HCT116 (cell line): ENCODE data around the gene KIAA0319L. TPM values are rescaled to one million over a fixed set of nuclear protein-coding genes. Genes with fewer than 3 reads are reported as not detected.

Experiments used
- ATAC-seq: fragments of 200-7000 bp; cut with Tn5 transposase; 2 replicates; pipeline ENCODE4 v1.9.1; 2020; ENCODE audit warnings: mild to moderate bottlenecking, moderate library complexity
- BruUV-seq: library from RNA; stranded (reverse); fragments of 400-500 nt; replicated peaks from 2 replicates; lab custom pipeline; 2021; lab: Mats Ljungman, UMichigan
- CTCF ChIA-PET: fragments of 300-600 bp; sonication (Branson Sonifier 250); formaldehyde crosslinking; loops from one replicate; lab custom pipeline; 2021; ENCODE audit warnings: antibody characterized with exemption; lab: Charles Lee
- POLR2A ChIA-PET: fragments of 300-600, 350-600 bp; sonication (Branson Sonifier 250); formaldehyde crosslinking; loops from one replicate; lab custom pipeline; 2021; ENCODE audit warnings: antibody characterized with exemption; lab: Charles Lee
- RAD21 ChIA-PET, 2 experiments: fragments of 300-600 bp; sonication (Branson Sonifier 250); formaldehyde crosslinking; loops; one replicate each; lab custom pipeline; 2023; ENCODE audit warnings: low total read pairs in 2 of 2; ENCODE audit not compliant: uncharacterized antibody in 2 of 2, unreplicated experiment in 2 of 2, low non-redundant PET in 1 of 2; lab: Charles Lee
- DNase-seq: peaks from one replicate; pipeline ENCODE4 v3.0.0-alpha.2; 2010; ENCODE audit warnings: low read depth, low spot score
- H2AFZ ChIP-seq: fragments of 200-600 bp; shearing (Covaris generic), sonication (generic); 2 replicates; pipeline ENCODE4 v1.6.1; 2017; ENCODE audit warnings: low read depth, mixed run types, mixed read lengths, antibody characterized with exemption, low read length; ENCODE audit not compliant: poor library complexity, severe bottlenecking
- H3K27ac ChIP-seq: 2 replicates; pipeline ENCODE4 v1.5.1; 2012; ENCODE audit warnings: low read depth, low read length
- H3K27me3 ChIP-seq: fragments of 200-600 bp; sonication (generic); 2 replicates; pipeline ENCODE4 v1.6.1; 2016; ENCODE audit warnings: mixed run types, low read length, mixed read lengths; ENCODE audit not compliant: insufficient read depth
- H3K36me3 ChIP-seq, 2 experiments: fragments of 200-500 bp in 1 of 2; fragments of 200-600 bp in 1 of 2; sonication (Bioruptor generic) in 1 of 2; sonication (generic) in 1 of 2; 2 replicates each; pipeline versions ENCODE4 v1.5.1 to v1.6.1; 2014 to 2016; ENCODE audit warnings: low read length in 2 of 2, inconsistent platforms in 1 of 2, mixed read lengths in 1 of 2, mixed run types in 1 of 2; ENCODE audit not compliant: insufficient read depth in 2 of 2, control insufficient read depth in 1 of 2
- H3K4me1 ChIP-seq, 2 experiments: fragments of 200-600 bp in 1 of 2; sonication (generic) in 1 of 2; 2 replicates each; pipeline versions ENCODE4 v1.5.1 to v1.6.1; 2012 to 2017; ENCODE audit warnings: low read length in 2 of 2, inconsistent platforms in 1 of 2, mild to moderate bottlenecking in 1 of 2, mixed read lengths in 1 of 2, mixed run types in 1 of 2, moderate library complexity in 1 of 2; ENCODE audit not compliant: insufficient read depth in 2 of 2, control insufficient read depth in 1 of 2
- H3K4me2 ChIP-seq: fragments of 200-600 bp; sonication (generic); 2 replicates; pipeline ENCODE4 v1.6.1; 2017; ENCODE audit warnings: mixed run types, low read length, mixed read lengths
- H3K4me3 ChIP-seq, 2 experiments: fragments of 200-600 bp in 1 of 2; sonication (generic) in 1 of 2; replicated peaks in 1 of 2; 2 replicates each; pipeline ENCODE4 v1.5.1; 2011 to 2016; ENCODE audit warnings: low read length in 2 of 2, control low read depth in 1 of 2, low read depth in 1 of 2, mild to moderate bottlenecking in 1 of 2, mixed read lengths in 1 of 2, mixed run types in 1 of 2
- H3K79me2 ChIP-seq: fragments of 200-600 bp; sonication (generic); 2 replicates; pipeline ENCODE4 v1.6.1; 2017; ENCODE audit warnings: mild to moderate bottlenecking, mixed run types, low read length, moderate library complexity, mixed read lengths; ENCODE audit not compliant: insufficient read depth
- H3K9ac ChIP-seq: fragments of 200-600 bp; sonication (generic); 2 replicates; pipeline ENCODE4 v1.6.1; 2016; ENCODE audit warnings: low read length, mixed read lengths
- H3K9me2 ChIP-seq: fragments of 200-600 bp; sonication (generic), shearing (Covaris generic); 2 replicates; pipeline ENCODE4 v1.6.1; 2017; ENCODE audit warnings: mixed run types, mild to moderate bottlenecking, moderate library complexity; ENCODE audit not compliant: insufficient read depth
- H3K9me3 ChIP-seq, 2 experiments: fragments of 200-500 bp in 1 of 2; fragments of 200-600 bp in 1 of 2; sonication (Bioruptor generic) in 1 of 2; sonication (generic) in 1 of 2; 2 replicates each; pipeline ENCODE4 v1.6.1; 2014 to 2017; ENCODE audit warnings: low read length in 2 of 2, mixed read lengths in 2 of 2, inconsistent platforms in 1 of 2, low read depth in 1 of 2, mild to moderate bottlenecking in 1 of 2, mixed run types in 1 of 2, moderate library complexity in 1 of 2; ENCODE audit not compliant: control insufficient read depth in 1 of 2, insufficient read depth in 1 of 2
- H4K20me1 ChIP-seq: fragments of 200-600 bp; sonication (generic), shearing (Covaris generic); 2 replicates; pipeline ENCODE4 v1.6.1; 2017; ENCODE audit warnings: mixed run types, mild to moderate bottlenecking, moderate library complexity; ENCODE audit not compliant: insufficient read depth
- CBX3 ChIP-seq: IDR thresholded peaks from 2 replicates; pipeline ENCODE4 v1.6.1; 2012; ENCODE audit warnings: low read depth
- CEBPB ChIP-seq: IDR thresholded peaks from 2 replicates; pipeline ENCODE4 v1.6.1; 2012; ENCODE audit warnings: low read depth
- EGR1 ChIP-seq: IDR thresholded peaks from 2 replicates; pipeline ENCODE4 v1.6.1; 2012; ENCODE audit warnings: low read depth
- EZH2 ChIP-seq: fragments of 200-600 bp; sonication (generic); IDR thresholded peaks from 2 replicates; pipeline ENCODE4 v1.6.1; 2017; ENCODE audit warnings: antibody characterized with exemption, mixed run types
- JUND ChIP-seq: IDR thresholded peaks from 2 replicates; pipeline ENCODE4 v1.6.1; 2012
- MAX ChIP-seq: IDR thresholded peaks from 2 replicates; pipeline ENCODE4 v1.6.1; 2012
- SIN3A ChIP-seq: IDR thresholded peaks from 2 replicates; pipeline ENCODE4 v1.6.1; 2012; ENCODE audit warnings: low read depth
- TCF7L2 ChIP-seq: IDR thresholded peaks from 2 replicates; pipeline ENCODE4 v1.7.0; 2011; ENCODE audit warnings: borderline replicate concordance, inconsistent platforms; ENCODE audit not compliant: insufficient read depth, insufficient read length; ENCODE audit errors: extremely low read depth
- ZBTB33 ChIP-seq: IDR thresholded peaks from 2 replicates; pipeline ENCODE4 v1.6.1; 2011; ENCODE audit warnings: mild to moderate bottlenecking, low read length, moderate library complexity; ENCODE audit not compliant: insufficient replicate concordance; ENCODE audit errors: extremely low read depth
- ZNF274 ChIP-seq: fragments of 200-500 bp; sonication (Bioruptor generic); IDR thresholded peaks from 2 replicates; pipeline ENCODE4 v1.6.1; 2014; ENCODE audit warnings: mild to moderate bottlenecking, low read depth, low read length, inconsistent platforms
- intact Hi-C: fragments of 100-400 bp; cut with micrococcal nuclease; formaldehyde crosslinking; loops from 2 replicates; pipeline ENCODE4 v1.10.0; 2022
- total RNA-seq: library from RNA; stranded (reverse); gene quantifications from one replicate; pipeline ENCODE4 v1.2.1, GENCODE V29; 2021; ENCODE audit not compliant: unreplicated experiment
- TF ChIP-seq, protein P1 (sequence below): IDR thresholded peaks from 2 replicates; pipeline ENCODE4 v1.6.1; 2012

The KIAA0319L gene
- total RNA-seq, 1 experiment from 2014 or later, result 35.6 TPM

GRCh38 chr1:35428360-35428759 is 128.8 kb downstream of the KIAA0319L start:
- ChIA-PET RAD21 (no interaction called here), CTCF (interaction anchor here (0.7 kb wide), 1 partner anchor 23 kb away, joined by 3 read pairs; no protein-coding TSS in a partner anchor), POLR2A (no interaction called here)
- no peak for ATAC-seq
- Histone ChIP-seq H3K4me3 (no peak overlapping the region), H3K4me1 (no peaks in the 10 kb centered on the region), H3K27ac (no peak overlapping the region), H3K36me3 (0 out of 4 replicates have a peak, but pooled peaks cover 0 to 6% of the 10 kb centered on the region in 2 experiments), H4K20me1 (no peaks in the 10 kb centered on the region), H3K79me2 (no peaks in the 10 kb centered on the region), H3K9me3 (no peaks in the 10 kb centered on the region), H3K9me2 (no peaks in the 10 kb centered on the region), H3K4me2 (no peak overlapping the region), H3K27me3 (no peaks in the 10 kb centered on the region), H2AFZ (no peak overlapping the region), H3K9ac (no peak overlapping the region)
- BruUV-seq, result no TSS peak
- DNase-seq, result no peak
- intact Hi-C loops, result no loop called here
- TF ChIP-seq, protein P1, sequence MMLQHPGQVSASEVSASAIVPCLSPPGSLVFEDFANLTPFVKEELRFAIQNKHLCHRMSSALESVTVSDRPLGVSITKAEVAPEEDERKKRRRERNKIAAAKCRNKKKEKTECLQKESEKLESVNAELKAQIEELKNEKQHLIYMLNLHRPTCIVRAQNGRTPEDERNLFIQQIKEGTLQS, result no peak
- TF ChIP-seq ZNF274 (no peak), ZBTB33 (no peak), CBX3 (no peak), EZH2 (no peak), CEBPB (no peak), JUND (no peak), SIN3A (no peak), TCF7L2 (no peak), EGR1 (no peak), MAX (no peak)
